ENCODE data around the gene PDE4B. TPM values are rescaled to one million over a fixed set of nuclear protein-coding genes. Genes with fewer than 3 reads are reported as not detected.

PDE4B gene
- total and polyA plus RNA-seq, 9 of the 15 experiments (the other 6 are each of a cell fraction or from before 2014, with no cell fraction given), result 0.09 TPM; not detected in 8

DNA sequence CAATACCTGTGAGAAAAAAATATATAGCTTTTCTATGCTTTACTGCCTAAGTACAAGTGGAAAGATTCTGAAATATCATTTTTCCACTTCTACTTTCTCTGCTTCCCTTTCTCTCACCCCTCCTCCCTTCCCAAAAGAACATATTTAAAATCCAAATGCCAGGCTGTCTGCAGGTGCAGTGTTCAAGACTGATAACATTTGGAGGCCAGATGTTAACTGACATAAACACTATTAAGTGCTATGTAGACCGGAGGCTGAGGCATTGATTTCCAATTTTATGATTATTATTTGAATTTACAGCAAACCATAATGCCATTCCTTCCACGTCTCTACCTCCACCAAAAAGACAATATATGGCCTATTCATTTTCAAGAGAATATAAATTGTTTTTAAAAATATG is 444.3 kb downstream of the PDE4B start:
- no peaks in the 10 kb centered on the region for H3K9me1 ChIP-seq (ENCODE audit: control insufficient read depth, insufficient read depth, low read length)
- in situ Hi-C loops (cut with MboI), result loop anchor here (25.0 kb wide), 2 partner anchors 525 to 1175 kb away; no protein-coding TSS in a partner anchor
- H3K36me3 ChIP-seq (ENCODE audit: control insufficient read depth, insufficient read depth, low read length), result no peaks in the 10 kb centered on the region
- no peak overlapping the region for H2AFZ ChIP-seq (ENCODE audit: low read depth, low read length)
- no peaks in the 10 kb centered on the region for H3K4me1 ChIP-seq (replicated peaks in 1 of 2; ENCODE audit: control insufficient read depth in 2 of 2, insufficient read depth in 2 of 2, low read length in 2 of 2)
- no peaks in the 10 kb centered on the region; a peak in 1 of 5 replicates for H3K27me3 ChIP-seq (ENCODE audit: control insufficient read depth in 2 of 2, insufficient read depth in 2 of 2, low read length in 2 of 2)
- DNase-seq (ENCODE audit: extremely low read depth in 1 of 4, low spot score in 3 of 4) (no peak), ATAC-seq (no peak), FAIRE-seq (no peak)
- H3K4me3 ChIP-seq, result no peak overlapping the region
- no peak overlapping the region for H3K4me2 ChIP-seq (ENCODE audit: insufficient read depth, low read length)
- intact Hi-C loops (cut with micrococcal nuclease), result no loop called here
- POLR2A ChIA-PET, result interaction anchor here (1.0 kb wide), 1 partner anchor 16 kb away, joined by 3 read pairs; no protein-coding TSS in a partner anchor
- no TSS peak for BruUV-seq (replicated peaks)
- no peaks in the 10 kb centered on the region for H3K9me3 ChIP-seq (replicated peaks; ENCODE audit: control insufficient read depth, insufficient read depth, low read depth, low read length)
- CTCF ChIA-PET (ENCODE audit: low intra/inter-chr PET ratio), result no interaction called here
- H3K79me2 ChIP-seq (ENCODE audit: control insufficient read depth, insufficient read depth, low read length), result no peaks in the 10 kb centered on the region
- no peak overlapping the region for H3K9ac ChIP-seq (ENCODE audit: insufficient read depth in 1 of 2, low read depth in 2 of 2, low read length in 2 of 2)
- H3K27ac ChIP-seq (ENCODE audit: extremely low read depth, low read depth, low read length), result no peak overlapping the region
- WGBS (ENCODE audit: insufficient coverage, low coverage, missing lambda C conversion rate), result 0% methylated on average over 2 of the region's 2 CpGs
- no peaks in the 10 kb centered on the region for H4K20me1 ChIP-seq (replicated peaks; ENCODE audit: control insufficient read depth, insufficient read depth, low read length)
- TF ChIP-seq ZNF583 (CRISPR knock-in tag; IDR thresholded peaks at IDR 0.05), result no peak
- no peak for TF ChIP-seq RFX7 (CRISPR knock-in tag; IDR thresholded peaks at IDR 0.05)
- TF ChIP-seq ETV1 (tag; conservative IDR thresholded peaks at IDR 0.05; ENCODE audit: low read depth), result no peak
- TF ChIP-seq NR2C2 (CRISPR knock-in tag; IDR thresholded peaks at IDR 0.05), result no peak
- TF ChIP-seq NR2C2 (tag; IDR thresholded peaks at IDR 0.05), result no peak
- no peak for TF ChIP-seq ZNF41 (CRISPR knock-in tag; conservative IDR thresholded peaks at IDR 0.05)
- no peak for TF ChIP-seq DNMT1 (IDR thresholded peaks at IDR 0.05)
- no peak for TF ChIP-seq PYGO2 (tag; IDR thresholded peaks at IDR 0.05)
- no peak for TF ChIP-seq JUN (IDR thresholded peaks at IDR 0.05; ENCODE audit: borderline replicate concordance, low read depth, low read length)
- no peak for TF ChIP-seq JUN (CRISPR knock-in tag; IDR thresholded peaks at IDR 0.05; ENCODE audit: borderline replicate concordance)
- no peak for TF ChIP-seq FOS (IDR thresholded peaks at IDR 0.05; ENCODE audit: extremely low read depth, insufficient read length)
- no peak for TF ChIP-seq ZNF780A (CRISPR knock-in tag; IDR thresholded peaks at IDR 0.05)
- TF ChIP-seq BCOR (IDR thresholded peaks at IDR 0.05), result no peak
- TF ChIP-seq ZBTB40 (IDR thresholded peaks at IDR 0.05), result no peak
- TF ChIP-seq ZBTB40 (CRISPR knock-in tag; IDR thresholded peaks at IDR 0.05), result no peak
- TF ChIP-seq NFIC (IDR thresholded peaks at IDR 0.05), result no peak
- TF ChIP-seq ZNF431 (CRISPR knock-in tag; IDR thresholded peaks at IDR 0.05), result no peak
- no peak for TF ChIP-seq TFAM (CRISPR knock-in tag; conservative IDR thresholded peaks at IDR 0.05)
- no peak for TF ChIP-seq NCOR1 (IDR thresholded peaks at IDR 0.05)
